PC-3 (cell line): Measurements from ENCODE around the gene NAA40. TPM values are rescaled to one million over a fixed set of nuclear protein-coding genes. Genes with fewer than 3 reads are reported as not detected.

Experiments
- ATAC-seq: fragments of 200-7000 bp; cut with Tn5 transposase; 2 replicates; pipeline ENCODE4 v1.9.1; 2020; ENCODE audit warnings: mild to moderate bottlenecking, moderate library complexity
- BruUV-seq: library from RNA; stranded (reverse); fragments of 400-500 nt; replicated peaks from 2 replicates; lab custom pipeline; 2021; lab: Mats Ljungman, UMichigan
- CTCF ChIA-PET: fragments of 300-600 bp; sonication (Branson Sonifier 250); formaldehyde crosslinking; loops from one replicate; lab custom pipeline; 2022; ENCODE audit warnings: antibody characterized with exemption; lab: Charles Lee
- POLR2A ChIA-PET: fragments of 300-600 bp; sonication (Branson Sonifier 250); formaldehyde crosslinking; loops from one replicate; lab custom pipeline; 2022; ENCODE audit warnings: antibody characterized with exemption; ENCODE audit not compliant: unreplicated experiment; lab: Charles Lee
- DNase-seq: peaks from one replicate; pipeline ENCODE4 v3.0.0-alpha.2; 2015
- H2AFZ ChIP-seq: fragments of 300-600 bp; sonication (generic); 2 replicates; pipeline ENCODE4 v1.6.0; 2016; ENCODE audit warnings: antibody characterized with exemption, low read length
- H3F3A ChIP-seq: fragments of 300-600 bp; sonication (generic); one replicate; pipeline ENCODE4 v1.6.0; 2017; ENCODE audit warnings: antibody characterized with exemption, low read length, control low read depth, mild to moderate bottlenecking; ENCODE audit not compliant: unreplicated experiment
- H3K27ac ChIP-seq: fragments of 300-600 bp; sonication (generic); 2 replicates; pipeline ENCODE4 v1.5.1; 2016; ENCODE audit warnings: mild to moderate bottlenecking, low read length
- H3K27me3 ChIP-seq: fragments of 300-600 bp; sonication (generic); 2 replicates; pipeline ENCODE4 v1.6.1; 2016; ENCODE audit warnings: low read length, mixed read lengths
- H3K36me3 ChIP-seq: fragments of 300-600 bp; sonication (generic); 2 replicates; pipeline ENCODE4 v1.6.1; 2016; ENCODE audit warnings: low read depth, mixed run types, low read length, mixed read lengths
- H3K4me1 ChIP-seq: fragments of 300-600 bp; sonication (generic); 2 replicates; pipeline ENCODE4 v1.5.1; 2016; ENCODE audit warnings: low read length; ENCODE audit not compliant: insufficient read depth
- H3K4me2 ChIP-seq: fragments of 300-600 bp; sonication (generic); 2 replicates; pipeline ENCODE4 v1.6.0; 2016; ENCODE audit warnings: low read length
- H3K4me3 ChIP-seq: fragments of 300-600 bp; sonication (generic); 2 replicates; pipeline ENCODE4 v1.5.1; 2016; ENCODE audit warnings: mild to moderate bottlenecking, low read length, mixed read lengths
- H3K79me2 ChIP-seq: fragments of 300-600 bp; sonication (generic); 2 replicates; pipeline ENCODE4 v1.6.1; 2017; ENCODE audit warnings: low read length, mixed read lengths
- H3K9ac ChIP-seq: fragments of 300-600 bp; sonication (generic); 2 replicates; pipeline ENCODE4 v1.6.0; 2016; ENCODE audit warnings: mild to moderate bottlenecking, low read length
- H3K9me2 ChIP-seq: fragments of 300-600 bp; sonication (generic); replicated peaks from 2 replicates; pipeline ENCODE4 v1.6.1; 2016; ENCODE audit warnings: mixed run types, low read length, mixed read lengths
- H3K9me3 ChIP-seq: fragments of 300-600 bp; sonication (generic); 2 replicates; pipeline ENCODE4 v1.6.1; 2016; ENCODE audit warnings: low read length, mixed read lengths
- H4K20me1 ChIP-seq: fragments of 300-600 bp; sonication (generic); 2 replicates; pipeline ENCODE4 v1.6.1; 2016; ENCODE audit warnings: low read length, mixed read lengths
- CTCF ChIP-seq: fragments of 300-600 bp; sonication (generic); conservative IDR thresholded peaks from 2 replicates; pipeline ENCODE4 v1.5.1; 2017; ENCODE audit warnings: antibody characterized with exemption, low read depth, mild to moderate bottlenecking, low read length
- EZH2 ChIP-seq: fragments of 300-600 bp; sonication (generic); IDR thresholded peaks from one replicate; pipeline ENCODE4 v1.6.1; 2017; ENCODE audit warnings: antibody characterized with exemption, mild to moderate bottlenecking, low read length; ENCODE audit not compliant: unreplicated experiment
- EZH2phosphoT487 ChIP-seq: fragments of 300-600 bp; sonication (generic); IDR thresholded peaks from 2 replicates; pipeline ENCODE4 v1.6.1; 2018; ENCODE audit warnings: mild to moderate bottlenecking, antibody characterized with exemption, low read length, borderline replicate concordance
- intact Hi-C: fragments of 100-400 bp; cut with micrococcal nuclease; formaldehyde crosslinking; loops from 2 replicates; pipeline ENCODE4 v1.9.0; 2023
- total RNA-seq: library from RNA; depleted of rRNA; stranded (reverse); fragments of >200 nt; gene quantifications from 2 replicates; pipeline ENCODE4 v1.2.3, GENCODE V29; 2014

Gene NAA40
- total RNA-seq, 1 experiment from 2014 or later = 20.9 TPM

GRCh38 chr11:63942803-63943202 lies 4.0 kb downstream of the NAA40 start:
- no peaks in the 10 kb centered on the region for H3K9me3 ChIP-seq
- H3K36me3 ChIP-seq = peaks cover 13% of the 10 kb centered on the region
- H3K27me3 ChIP-seq = no peaks in the 10 kb centered on the region
- no peak overlapping the region for H3K27ac ChIP-seq
- no peak overlapping the region for H3K4me2 ChIP-seq
- TF ChIP-seq CTCF = no peak
- no peak for TF ChIP-seq EZH2phosphoT487
- no peak for TF ChIP-seq EZH2
- no peak overlapping the region for H3K4me3 ChIP-seq
- ChIA-PET CTCF (no interaction called here), POLR2A (no interaction called here)
- no peak for DNase-seq
- peaks cover 5% of the 10 kb centered on the region; the same call in 1 of the 2 replicates for H4K20me1 ChIP-seq
- H3F3A ChIP-seq = no peaks in the 10 kb centered on the region
- peaks cover 10% of the 10 kb centered on the region for H3K4me1 ChIP-seq
- ATAC-seq = no peak
- intact Hi-C loops = no loop called here
- no TSS peak for BruUV-seq
- no peak overlapping the region for H2AFZ ChIP-seq
- H3K9me2 ChIP-seq = no peaks in the 10 kb centered on the region
- H3K9ac ChIP-seq = no peak overlapping the region
- peaks cover 63% of the 10 kb centered on the region for H3K79me2 ChIP-seq

GRCh38 chr11:63944987-63945386 lies 6.2 kb downstream of the NAA40 start:
- Histone ChIP-seq H3K27ac (no peak overlapping the region), H3K27me3 (no peaks in the 10 kb centered on the region), H3K9ac (no peak overlapping the region), H3K4me3 (no peak overlapping the region), H2AFZ (no peak overlapping the region), H4K20me1 (peaks cover 5% of the 10 kb centered on the region; the same call in 1 of the 2 replicates), H3K79me2 (peaks cover 52% of the 10 kb centered on the region), H3K36me3 (peaks cover 18% of the 10 kb centered on the region), H3F3A (no peaks in the 10 kb centered on the region), H3K4me2 (no peak overlapping the region), H3K4me1 (peaks cover 4% of the 10 kb centered on the region; the same call in 1 of the 2 replicates), H3K9me2 (no peaks in the 10 kb centered on the region), H3K9me3 (no peaks in the 10 kb centered on the region)
- POLR2A ChIA-PET = no interaction called here
- intact Hi-C loops = loop anchor here (2.0 to 5.0 kb wide), 2 partner anchors 108 to 178 kb away; partner anchors contain the start of gene ZFTA
- DNase-seq (no peak), ATAC-seq (no peak)
- CTCF ChIA-PET = interaction anchor here (0.9 to 1.3 kb wide), 2 partner anchors 39 to 73 kb away, joined by 4 to 6 read pairs; no protein-coding TSS in a partner anchor
- TF ChIP-seq EZH2 (no peak), EZH2phosphoT487 (no peak), CTCF (no peak)
- BruUV-seq = no TSS peak

GRCh38 chr11:63945477-63946163 lies 6.8 kb downstream of the NAA40 start:
- TF ChIP-seq CTCF (peak; percentile 89), EZH2 (no peak)
- H3K9ac ChIP-seq = no peak overlapping the region
- H3K9me3 ChIP-seq = no peaks in the 10 kb centered on the region
- no peak overlapping the region for H3K27ac ChIP-seq
- DNase-seq = peak; percentile 87
- CTCF ChIA-PET = interaction anchor here (0.5 to 1.3 kb wide), 13 partner anchors 8 to 372 kb away, joined by 3 to 28 read pairs (median 5); partner anchors contain the start of genes MARK2, PRDX5, RCOR2 and TRMT112
- ATAC-seq = peak; percentile 99
- peaks cover 45% of the 10 kb centered on the region for H3K79me2 ChIP-seq
- H3K4me1 ChIP-seq = no peaks in the 10 kb centered on the region
- no peak overlapping the region for H2AFZ ChIP-seq
- H3K27me3 ChIP-seq = no peaks in the 10 kb centered on the region
- H3F3A ChIP-seq = no peaks in the 10 kb centered on the region
- no peak overlapping the region for H3K4me2 ChIP-seq
- H4K20me1 ChIP-seq = peaks cover 5% of the 10 kb centered on the region; the same call in 1 of the 2 replicates
- H3K4me3 ChIP-seq = no peak overlapping the region
- peaks cover 18% of the 10 kb centered on the region for H3K36me3 ChIP-seq
- intact Hi-C loops = loop anchor here (2.0 to 5.0 kb wide), 2 partner anchors 109 to 178 kb away; partner anchors contain the start of gene ZFTA
- no peaks in the 10 kb centered on the region for H3K9me2 ChIP-seq
- no TSS peak for BruUV-seq
- POLR2A ChIA-PET = no interaction called here
